SK-N-MC (cell line): Measurements from ENCODE around the gene LONP2.

Source experiments
- EZH2 ChIP-seq: fragments of 200-600 bp; sonication (generic); IDR thresholded peaks from one replicate; pipeline ENCODE4 v1.6.1; 2017; ENCODE audit warnings: antibody characterized with exemption
- POLR2AphosphoS5 ChIP-seq: IDR thresholded peaks from 2 replicates; pipeline ENCODE4 v1.6.1; 2012; ENCODE audit warnings: mild to moderate bottlenecking, low read depth, low read length, borderline replicate concordance

DNA sequence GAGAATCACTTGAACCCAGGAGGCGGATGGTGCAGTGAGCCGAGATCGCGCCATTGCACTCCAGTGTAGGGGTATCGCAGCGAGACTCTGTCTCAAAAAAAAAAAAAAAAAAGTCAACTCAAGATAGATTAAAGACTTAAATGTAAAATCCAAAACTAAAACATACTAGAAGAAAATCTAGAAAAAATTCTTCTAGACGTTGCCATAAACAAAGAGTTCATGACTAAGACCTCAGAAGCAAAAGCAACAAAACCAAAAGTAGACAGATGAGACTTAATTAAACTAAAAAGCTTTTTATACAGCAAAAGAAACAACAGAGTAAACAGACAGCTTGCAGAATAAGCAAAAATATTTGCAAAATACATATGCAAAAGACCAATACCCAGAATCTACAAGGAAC lies 64.4 kb downstream of the LONP2 start:
- TF ChIP-seq EZH2, result no peak
- TF ChIP-seq POLR2AphosphoS5, result no peak
